ENCODE data around the gene PIMREG.

Gene PIMREG, protein sequence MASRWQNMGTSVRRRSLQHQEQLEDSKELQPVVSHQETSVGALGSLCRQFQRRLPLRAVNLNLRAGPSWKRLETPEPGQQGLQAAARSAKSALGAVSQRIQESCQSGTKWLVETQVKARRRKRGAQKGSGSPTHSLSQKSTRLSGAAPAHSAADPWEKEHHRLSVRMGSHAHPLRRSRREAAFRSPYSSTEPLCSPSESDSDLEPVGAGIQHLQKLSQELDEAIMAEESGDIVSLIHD

DNA sequence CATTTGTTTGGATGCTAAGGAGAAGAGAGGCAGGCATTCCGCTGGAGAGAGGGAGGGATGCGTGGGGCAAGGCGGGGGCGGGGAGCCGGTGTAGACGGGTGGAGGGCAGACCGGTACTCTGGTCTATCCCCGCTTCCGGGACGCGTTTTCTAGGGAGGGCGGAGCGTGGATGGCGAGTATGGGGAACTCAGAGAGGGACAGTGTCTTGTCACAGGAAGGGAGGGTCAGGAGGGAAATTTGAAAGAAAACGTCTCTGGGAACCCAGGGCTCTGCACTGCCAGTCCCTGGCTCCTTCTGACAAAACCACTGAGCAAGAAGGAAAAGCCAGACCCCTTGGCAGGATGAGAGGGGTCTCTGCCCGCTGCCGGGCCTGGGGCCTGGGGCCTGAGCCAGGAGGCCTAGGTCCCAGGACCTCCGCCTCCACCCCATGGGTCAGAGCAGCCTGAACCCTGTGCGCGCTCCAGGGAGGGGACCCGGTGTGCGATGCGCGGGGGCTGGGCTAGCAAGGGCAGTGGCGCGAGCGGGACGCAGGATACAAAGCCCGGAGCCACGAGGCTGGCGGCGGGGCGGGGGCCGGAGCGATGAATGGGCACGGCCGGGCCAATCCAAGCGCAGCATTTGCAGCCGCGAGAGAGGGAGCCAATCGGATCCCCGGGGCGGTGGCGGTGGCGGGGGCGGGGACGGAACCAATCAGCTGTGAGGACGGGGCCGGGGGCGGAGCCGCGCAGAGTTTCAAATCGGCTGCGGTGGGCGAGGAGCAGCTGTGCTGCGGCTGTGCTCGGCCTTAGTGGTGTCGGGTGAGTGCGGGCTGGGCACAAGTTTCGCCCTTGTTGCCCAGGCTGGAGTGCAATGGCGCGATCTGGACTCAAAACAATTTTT, at the start of gene PIMREG:
TSS of gene PIMREG (plus strand) at position 764 of the 879 bp plus-strand sequence. CDS start 656 bp downstream, outside the sequence.
- peak; percentile 39 to 95 (median 85) for DNase-seq

DNA sequence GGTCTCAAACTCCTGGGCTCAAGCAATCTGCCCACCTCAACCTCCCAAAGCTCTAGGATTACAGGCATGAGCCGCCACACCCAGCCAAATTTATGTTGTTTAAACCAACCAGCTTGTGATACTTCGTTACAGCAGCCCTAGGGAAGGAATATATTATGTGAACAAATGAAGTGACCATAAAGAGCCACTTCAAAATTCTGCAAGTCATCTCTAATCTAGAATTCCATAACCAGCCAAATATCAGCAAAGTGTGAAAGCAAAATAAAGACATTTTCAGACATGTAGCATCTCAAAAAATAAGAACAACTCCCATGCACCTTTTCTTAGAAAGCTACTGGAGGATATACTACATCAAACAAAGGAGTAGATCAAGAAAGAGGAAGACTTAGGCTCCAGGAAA, 45.3 kb upstream of the PIMREG start:
- no peak for DNase-seq

DNA sequence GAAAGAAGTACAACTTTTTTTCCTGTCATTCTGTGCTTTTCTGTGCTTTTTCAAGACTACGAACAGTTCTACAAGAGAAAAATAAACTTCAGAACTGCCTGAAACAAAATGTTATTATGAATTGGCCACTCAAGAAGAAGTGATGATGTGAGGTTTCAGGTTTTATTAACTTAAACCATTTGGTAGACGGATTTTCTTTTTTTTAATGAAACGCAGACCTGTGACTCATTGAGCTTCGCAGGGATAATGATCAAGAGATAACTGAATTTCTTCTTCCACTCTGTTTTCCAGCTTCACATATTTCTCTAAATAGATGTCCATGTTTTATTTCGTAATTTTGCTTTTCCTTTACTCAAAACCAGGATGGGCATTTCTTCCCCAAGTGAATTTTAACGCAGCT, 42.0 kb upstream of the PIMREG start:
- no peak for DNase-seq

DNA sequence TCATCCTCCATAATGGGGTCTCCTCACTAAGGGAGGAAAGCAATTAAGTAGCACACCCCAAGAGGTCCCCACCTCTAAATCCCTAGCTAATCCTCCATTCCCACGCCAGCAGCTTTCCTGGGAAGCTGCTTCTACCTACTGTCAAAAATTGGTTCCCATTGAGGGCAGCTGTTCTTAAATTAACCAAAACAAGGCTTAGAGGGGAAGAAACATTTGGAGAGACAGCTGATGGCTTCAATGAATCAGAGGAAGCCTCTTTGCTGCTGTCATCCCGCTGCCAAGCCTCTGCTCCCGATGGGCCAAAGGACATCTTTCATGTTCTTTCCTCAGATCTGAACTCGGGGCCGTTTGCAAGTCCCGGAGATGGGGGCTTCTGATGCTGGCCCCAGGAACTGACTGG, 36.0 kb upstream of the PIMREG start:
- DNase-seq, result no peak

DNA sequence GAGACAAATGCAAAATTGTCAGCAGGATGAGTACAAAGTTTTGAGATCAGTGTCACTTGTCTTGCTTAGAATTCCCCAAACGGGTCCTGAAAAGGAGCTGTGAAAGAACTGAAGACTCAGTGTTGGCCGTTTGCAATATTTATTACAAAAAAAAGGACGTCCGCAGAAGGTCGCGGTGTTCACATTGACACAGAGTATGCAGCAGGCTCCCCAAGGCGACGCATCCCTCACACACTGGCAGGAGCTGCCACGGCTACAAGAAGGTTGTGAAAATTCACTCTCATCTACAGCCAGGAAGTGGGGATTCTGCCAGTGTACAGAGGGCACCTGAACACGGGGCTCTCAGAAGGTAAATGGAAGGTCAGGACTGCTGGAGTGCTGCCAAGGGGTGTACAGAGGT, 35.5 kb upstream of the PIMREG start:
- DNase-seq, result no peak

DNA sequence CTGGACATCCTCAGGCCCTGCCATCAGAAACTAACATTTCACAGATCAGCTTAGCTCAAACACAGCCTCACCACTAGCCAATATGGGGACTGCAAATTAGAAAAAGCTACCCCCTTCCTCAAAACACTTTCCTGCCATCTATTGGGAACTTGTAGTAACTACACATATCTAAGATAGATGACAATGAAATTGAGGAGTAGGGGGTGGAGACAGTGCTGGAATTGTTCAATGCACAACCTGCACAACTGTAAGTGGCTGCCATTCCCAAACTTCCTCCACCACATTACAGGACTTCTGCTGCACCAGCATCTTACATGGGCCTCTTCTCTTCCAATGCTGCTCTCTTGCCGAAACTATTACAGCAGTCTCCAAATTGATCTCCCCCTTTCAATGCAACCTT, 31.2 kb upstream of the PIMREG start:
- DNase-seq, result peak in 1 of 14 donors; percentile 15

DNA sequence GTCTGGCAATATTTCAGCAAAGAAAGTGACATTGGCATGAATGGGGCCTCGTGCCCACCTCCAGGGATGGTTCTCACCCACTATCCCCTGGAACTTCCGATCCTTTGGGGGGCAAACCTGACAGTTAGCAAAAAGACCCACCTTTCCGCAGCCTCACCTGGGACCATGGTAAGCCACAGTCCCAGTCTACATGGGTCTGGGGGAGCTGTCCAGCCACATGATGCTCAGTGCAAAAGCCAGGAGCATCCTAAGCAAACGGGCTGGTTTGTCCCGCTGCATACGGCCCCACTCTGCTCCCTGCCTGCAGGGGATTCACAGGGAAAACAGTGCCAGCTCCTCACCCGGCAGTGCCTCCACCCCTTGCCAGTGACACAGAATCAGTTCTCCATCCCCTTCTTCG, 28.6 kb upstream of the PIMREG start:
- DNase-seq, result no peak

DNA sequence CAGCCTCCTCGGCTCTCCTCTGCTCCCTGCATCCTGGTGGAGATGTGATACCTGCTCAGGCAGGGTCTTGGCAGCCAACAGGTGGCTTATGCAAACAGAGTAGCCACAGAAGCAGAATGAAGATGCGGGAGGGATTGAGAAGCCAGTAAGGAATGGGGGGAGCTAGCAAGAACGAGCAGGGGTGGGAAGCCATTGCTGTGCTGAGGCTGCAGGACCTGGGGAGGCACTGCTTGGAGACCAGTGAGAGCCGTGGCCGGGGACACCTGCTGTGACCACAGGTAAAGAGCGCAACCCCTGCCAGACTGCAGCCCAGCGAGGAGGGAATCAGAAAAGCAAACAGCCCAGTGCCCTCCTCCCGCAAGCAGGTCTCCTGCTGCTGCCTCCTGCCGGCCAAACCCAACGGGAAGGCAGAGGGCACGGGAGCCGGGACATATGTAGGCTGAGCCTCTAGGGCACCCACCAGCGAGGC, 24.0 kb upstream of the PIMREG start:
- DNase-seq, result no peak

DNA sequence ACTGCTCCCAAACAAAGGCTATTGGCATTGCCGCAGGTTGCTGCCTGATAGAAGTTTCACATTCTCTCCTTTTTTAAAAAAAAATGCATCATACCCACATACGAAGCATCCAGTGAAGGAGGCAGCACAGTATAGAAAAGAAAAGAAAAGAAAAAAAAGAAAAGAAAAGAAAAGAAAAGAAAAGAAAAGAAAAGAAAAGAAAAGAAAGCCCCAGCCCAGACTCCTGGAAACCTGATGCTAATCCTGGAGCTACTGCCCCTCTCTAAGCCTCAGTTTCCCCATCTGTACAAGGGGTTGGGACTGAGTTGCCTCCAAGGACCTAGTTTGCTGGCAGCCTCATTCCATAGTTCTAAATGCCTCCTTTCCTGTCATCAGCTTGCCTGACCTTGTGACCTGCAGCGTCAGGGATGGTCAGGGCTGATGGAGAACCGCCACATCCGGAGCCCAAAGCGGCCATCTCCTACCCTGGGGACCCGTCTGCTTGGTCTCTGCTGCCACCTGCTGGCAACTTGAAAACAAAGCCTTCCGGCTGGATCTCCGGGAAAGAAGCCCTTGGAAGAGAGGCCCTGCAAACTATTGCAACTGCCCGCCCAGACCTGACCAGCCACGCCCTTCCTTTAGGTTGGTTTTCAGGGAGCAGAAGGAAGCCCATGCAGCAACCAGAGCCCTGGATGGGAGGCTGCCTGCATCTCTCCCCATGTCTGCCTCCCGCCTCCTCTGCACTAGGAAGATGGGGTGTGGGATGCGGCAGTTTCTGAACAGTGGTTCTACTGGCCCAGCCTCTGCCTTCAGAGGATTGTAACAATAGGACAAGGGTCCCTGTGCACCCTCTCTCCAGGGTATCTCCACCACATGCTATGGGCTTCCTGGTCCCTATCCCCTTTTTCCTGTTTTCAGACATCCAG, 22.3 kb upstream of the PIMREG start:
- DNase-seq, result peak; percentile 15 to 76 (median 56)

DNA sequence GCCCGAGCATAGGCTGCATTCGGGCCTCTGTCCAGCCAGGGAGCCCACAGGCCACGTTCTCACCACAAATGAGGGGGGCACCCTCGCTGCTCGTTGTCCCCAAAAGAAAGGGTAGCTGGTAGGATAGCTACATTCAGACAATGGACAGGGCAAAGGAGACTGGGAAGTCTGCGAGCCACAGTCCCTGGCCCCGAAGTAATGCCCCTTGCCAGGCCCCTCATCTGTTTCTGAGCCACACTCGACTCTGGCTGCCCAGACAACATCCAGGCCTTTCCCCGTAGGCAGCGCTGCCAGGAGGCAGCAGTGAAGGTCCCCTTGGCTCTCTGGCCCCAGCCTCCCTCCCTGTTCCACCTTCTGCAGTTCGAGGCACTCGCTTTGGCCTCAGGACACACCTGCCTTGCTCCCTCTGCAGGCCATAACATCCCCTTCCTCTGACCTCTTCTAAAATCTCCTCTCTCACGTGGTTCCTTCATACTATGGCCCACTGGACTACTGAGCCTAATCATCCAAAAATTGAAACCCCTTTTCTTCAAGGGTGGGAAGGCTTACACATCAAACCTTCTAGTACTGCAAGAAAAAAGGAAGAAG, 21.5 kb upstream of the PIMREG start:
- DNase-seq, result no peak

DNA sequence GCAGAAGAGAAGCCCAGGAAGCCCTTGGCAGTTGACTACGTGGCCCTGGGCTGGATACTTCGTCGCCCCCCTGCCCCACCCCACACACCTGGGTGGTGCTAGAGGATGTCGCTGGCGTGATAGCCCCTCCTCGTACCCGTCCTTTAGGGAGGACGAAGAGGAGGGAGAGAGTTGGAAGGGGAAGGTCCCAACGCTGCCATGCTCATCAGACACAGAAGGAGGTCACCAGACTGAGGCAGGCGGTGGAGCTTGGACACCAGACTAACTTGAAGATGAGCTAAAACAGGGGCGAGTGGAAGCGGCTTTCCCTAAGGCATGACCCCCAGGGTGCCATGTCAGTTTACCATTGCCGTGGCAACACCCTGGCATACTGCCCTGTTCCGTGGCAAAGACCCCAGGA, 20.3 kb upstream of the PIMREG start:
- no peak for DNase-seq

DNA sequence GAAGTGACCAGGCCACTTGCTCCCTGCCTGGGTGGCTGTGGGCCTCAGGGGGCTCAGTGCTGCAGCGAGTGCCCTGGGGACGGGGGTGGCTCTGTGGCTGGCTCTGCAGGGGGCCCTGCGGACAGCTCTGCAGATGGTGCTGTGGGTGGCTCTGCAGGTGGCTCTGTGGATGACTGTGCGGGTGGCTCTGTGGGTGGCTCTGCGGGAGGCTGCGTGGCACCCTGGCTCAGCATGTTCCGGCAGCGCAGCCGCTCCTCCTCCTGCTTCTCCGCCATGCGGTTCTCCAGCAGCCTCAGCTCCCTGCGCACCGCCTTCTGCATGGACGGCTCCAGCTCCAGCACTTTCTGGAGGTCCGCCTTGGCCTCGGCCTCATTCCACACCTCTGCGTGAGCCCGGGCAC, 18.8 kb upstream of the PIMREG start:
- no peak for DNase-seq

DNA sequence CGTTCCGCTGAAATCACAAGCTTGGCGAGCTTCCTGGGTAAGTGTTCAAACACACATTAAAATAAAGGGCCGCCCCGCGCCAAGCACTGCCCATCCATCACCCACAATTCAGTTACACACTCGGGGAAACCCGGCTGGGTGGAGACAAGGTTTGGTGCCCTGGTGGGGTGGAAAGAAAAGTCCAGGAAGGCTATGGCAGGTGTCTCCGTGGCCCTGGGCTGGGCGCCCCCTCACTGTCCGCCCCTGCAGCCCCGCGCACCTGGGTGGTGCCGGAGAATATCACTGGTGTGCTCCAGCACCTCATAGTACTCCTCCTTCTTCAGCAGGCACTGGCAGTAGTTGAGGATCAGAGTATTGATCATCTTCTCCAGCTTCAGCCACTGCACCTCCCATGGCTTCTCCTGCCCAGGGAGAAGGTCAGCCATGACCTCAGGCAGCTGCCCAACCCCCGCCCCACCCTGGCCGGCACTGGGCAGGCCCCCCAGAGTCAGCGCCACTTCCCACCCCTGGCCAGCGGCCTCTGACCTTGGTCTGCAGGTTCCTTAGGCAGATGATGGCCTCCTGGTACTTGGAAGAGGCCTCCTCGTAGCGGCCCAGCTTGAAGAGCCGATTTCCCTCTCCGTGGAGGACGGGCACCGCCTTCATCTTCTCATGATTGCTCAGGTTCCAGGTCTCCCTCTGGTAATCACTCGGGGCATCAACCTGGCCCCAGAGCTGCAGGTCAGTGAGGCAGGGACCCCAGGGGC, 17.7 kb upstream of the PIMREG start:
- DNase-seq, result no peak

DNA sequence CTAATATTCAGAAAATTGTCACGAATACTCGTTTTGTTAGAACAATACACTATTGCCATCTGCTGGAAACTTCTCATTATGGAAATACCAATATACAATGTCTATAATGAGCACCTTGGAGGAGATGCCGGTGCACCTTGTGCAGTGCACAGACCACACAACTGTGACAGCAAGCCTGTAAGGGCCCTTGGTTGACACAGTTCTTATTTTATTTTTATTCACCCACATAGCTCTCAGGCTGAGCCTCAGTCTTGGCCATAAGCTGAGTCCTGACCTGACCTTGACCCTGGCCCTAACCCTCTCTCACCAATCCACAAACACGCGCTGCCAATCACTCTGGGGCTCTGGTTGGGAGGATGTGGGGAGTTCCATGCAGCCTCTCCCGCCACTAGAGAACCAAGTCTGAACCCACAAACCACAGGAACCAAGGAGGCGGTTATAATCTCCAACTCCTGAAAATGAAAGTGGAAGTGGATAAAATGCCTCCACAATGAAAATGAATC, 16.9 kb upstream of the PIMREG start:
- DNase-seq, result no peak

DNA sequence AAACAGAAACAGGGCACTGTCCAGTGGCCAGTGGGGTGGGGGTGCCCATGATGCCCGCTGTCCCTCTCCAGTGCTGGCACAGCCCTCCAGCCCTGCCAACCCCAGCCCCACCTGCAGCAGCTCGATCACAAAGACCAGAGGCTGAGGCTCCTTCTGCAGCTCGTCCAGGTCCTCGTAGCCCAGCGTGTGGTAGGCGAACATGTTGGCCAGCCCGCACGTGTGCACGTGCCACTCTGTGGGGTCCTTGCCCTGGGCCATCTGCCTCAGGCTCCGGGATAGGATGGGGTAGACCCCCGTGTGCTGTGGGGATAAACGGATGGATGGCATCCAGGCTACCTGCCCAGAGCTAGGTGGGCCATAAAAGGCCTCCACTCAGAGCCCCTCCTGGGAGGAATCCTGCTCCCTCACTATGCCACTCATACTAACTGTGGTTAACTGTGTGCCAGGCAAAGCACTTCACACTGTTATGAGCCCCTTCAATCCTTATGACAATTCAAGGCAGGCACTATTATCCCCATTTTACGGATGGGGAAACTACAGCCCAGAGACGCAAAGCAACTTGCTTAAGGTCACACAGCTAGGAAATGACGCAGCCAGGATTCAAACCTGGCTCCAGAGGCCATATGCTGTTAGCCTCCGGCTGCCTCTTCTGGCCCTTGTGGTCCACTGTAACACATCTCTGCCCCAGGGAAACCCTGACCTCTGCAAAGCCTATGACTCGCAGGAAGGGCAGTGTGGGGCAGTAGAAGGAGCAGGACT, 15.9 kb upstream of the PIMREG start:
- DNase-seq, result no peak

DNA sequence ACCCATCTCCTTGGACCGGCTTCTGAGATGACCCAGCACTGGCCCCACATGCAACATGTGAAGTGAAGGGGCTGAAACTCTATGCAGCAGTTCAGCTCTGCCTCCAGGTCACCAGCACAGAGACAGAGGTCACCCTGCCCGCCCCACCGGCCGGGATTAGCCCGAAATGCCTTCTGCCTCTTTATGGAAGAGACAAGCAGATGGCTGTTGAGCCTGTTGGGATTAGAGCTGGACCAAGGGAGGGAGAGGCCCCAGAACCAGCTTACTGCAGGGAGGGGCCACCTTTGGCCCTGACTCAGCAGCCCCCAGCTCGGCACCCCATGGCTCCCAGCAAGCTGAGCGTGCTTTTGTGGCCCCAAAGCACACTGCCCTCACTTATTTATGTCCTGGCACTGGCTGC, 15.0 kb upstream of the PIMREG start:
- DNase-seq, result no peak

DNA sequence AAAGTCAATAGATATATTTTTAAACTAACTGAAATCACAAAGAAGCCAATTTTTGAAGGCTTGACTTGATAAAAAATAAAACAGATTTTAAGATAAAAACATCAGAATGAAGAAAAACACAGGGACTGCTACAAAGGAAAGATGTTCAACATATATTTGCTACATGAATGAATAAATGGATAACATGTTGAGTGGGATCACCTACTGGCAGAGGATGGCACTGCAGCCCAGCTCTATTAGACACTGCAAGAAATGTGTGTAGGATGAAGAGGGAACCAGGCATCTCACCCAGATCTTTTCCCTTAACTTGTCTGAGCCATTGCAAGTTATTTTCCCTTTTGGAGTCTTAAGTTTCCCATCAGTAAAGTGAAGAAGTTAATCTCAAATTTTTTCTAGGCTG, 13.5 kb upstream of the PIMREG start:
- no peak for DNase-seq

DNA sequence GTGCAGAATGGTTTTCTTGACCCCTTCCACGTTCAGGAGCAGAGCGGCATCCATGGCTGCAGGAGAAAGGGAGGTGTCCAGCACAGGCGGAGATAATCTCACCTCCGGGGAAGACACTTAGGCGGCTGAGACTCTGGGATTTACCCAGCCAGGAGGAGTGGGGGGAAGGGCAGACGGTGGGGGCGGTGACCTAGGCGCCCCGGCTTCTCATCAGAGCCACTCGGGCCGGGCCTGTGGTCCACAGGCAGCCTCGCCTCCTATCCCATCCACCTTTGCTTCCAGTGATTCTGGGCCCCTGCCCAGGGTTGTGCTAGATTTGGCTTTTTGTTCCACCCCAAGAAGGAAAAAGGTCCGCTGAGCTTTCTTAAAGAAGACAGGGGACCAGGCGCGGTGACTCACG, 9.2 kb upstream of the PIMREG start, which contains the start of gene AIPL1:
TSS of gene AIPL1 (minus strand) at position 71 of the 400 bp plus-strand sequence. CDS start at position 54, 17 bp downstream.
- DNase-seq, result no peak

DNA sequence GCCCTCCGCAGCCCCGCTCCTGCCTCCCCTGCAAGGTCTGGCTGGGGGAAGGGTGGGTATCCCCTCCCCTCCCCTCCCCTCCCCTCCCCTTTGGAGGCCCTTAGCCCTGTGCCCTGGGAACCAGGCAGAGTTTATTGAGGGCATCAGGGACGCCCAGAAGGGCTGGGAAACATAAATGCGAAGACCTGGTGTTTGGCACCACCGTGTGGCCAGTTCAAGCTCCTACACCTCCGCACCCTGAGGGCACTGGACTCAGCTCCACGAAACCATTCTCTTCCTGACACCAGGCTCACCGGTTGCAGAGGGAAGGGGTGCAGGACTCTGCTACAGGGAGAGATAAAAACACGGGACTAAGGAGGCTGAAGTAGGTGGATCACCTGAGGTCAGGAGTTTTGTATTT, 8.3 kb upstream of the PIMREG start:
- DNase-seq, result peak in 11 of 14 donors; percentile 5 to 42 (median 18)

DNA sequence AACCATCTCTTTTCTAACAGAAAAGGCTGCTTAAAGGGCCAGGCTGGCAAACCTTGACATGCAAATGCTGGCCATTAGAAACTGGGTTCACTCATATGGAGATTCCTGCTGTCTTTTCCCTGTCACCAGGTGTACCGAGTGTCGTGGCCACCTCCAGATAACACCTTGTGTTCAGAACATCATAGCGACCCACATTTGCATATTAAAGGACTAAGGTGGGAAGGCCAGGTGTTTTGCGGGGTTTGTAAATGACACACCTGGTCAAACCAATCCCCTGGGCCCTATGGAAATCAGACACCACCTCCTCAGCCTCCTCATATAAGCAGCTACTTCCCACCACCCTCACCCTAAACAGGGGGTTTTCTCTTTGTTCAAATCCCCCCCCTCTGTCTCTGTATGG, 6.8 kb upstream of the PIMREG start:
- DNase-seq, result no peak

DNA sequence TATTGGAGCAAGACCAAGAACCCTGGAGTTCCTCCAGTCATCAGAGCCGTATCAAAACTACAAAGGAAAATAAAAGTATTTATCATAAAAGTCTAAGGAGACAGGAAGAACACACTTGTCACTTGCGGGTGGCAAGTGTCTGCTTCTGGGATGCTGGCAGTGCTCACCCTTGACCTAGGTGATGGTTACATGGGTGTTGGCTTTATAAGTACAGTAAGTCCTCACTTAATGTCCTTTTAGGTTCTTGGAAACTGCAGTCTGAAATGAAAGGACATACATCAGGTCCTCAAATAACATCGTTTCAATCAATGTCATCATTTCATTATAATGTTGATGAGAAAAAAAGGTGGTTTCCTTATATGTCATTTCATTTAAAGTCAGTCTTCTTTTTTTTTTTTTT, 6.3 kb upstream of the PIMREG start:
- DNase-seq, result no peak

All from C1 segment of cervical spinal cord (tissue), 14 donors.